AG04449 (cell line): ENCODE data around the gene GFER.

ENCODE experiments used
- CTCF ChIA-PET: fragments of 350-600 bp; formaldehyde crosslinking; extraction: SDS; loops from one replicate; lab custom pipeline; 2021; ENCODE audit warnings: antibody characterized with exemption; lab: Yijun Ruan, JAX
- POLR2A ChIA-PET: fragments of 400-600, 350-600 bp; formaldehyde crosslinking; extraction: SDS; loops from one replicate; lab custom pipeline; 2020; ENCODE audit warnings: antibody characterized with exemption, inconsistent platforms; lab: Yijun Ruan, JAX
- DNase-seq: peaks from one replicate; pipeline ENCODE4 v3.0.0-alpha.2; 2010; ENCODE audit warnings: low read depth, low spot score
- H3K4me3 ChIP-seq: 2 replicates; pipeline ENCODE4 v1.5.1; 2011; ENCODE audit warnings: low read depth, mild to moderate bottlenecking, control low read depth, low read length
- TF ChIP-seq, protein P1 (sequence below): IDR thresholded peaks from one replicate; pipeline ENCODE4 v1.5.1; 2011; ENCODE audit warnings: mild to moderate bottlenecking, moderate library complexity, low read length, control low read depth, inconsistent platforms; ENCODE audit not compliant: insufficient read depth; ENCODE audit errors: missing control alignments

GFER gene

DNA sequence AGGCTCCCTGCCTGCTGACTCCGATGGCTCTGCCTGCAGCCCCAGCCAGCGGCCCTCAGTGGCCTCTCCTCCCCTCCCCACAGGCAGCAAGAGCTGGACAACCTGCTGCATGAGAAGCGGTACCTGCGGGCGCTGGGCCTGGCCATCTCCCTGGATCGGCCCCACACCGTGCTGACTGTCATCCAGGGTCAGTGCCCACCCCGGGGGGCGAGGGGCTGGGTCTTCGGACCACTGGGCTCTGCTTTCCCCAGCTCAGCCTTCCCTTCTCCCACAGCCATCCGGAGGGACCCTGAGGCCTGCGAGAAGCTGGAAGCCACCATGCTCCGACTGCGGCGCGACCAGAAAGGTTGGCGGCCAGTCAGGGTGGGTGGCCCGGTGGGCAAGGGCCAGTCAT, 6.1 kb upstream of the GFER start:
- ChIA-PET POLR2A (interaction anchor here (2.1 kb wide), 1 partner anchor 13 kb away, joined by 11 read pairs; the partner anchor contains the start of gene RPS2), CTCF (interaction anchor here (1.1 to 1.5 kb wide), 2 partner anchors 8 to 26 kb away, joined by 3 to 5 read pairs; no protein-coding TSS in a partner anchor)
- no peak for DNase-seq
- TF ChIP-seq, protein P1, sequence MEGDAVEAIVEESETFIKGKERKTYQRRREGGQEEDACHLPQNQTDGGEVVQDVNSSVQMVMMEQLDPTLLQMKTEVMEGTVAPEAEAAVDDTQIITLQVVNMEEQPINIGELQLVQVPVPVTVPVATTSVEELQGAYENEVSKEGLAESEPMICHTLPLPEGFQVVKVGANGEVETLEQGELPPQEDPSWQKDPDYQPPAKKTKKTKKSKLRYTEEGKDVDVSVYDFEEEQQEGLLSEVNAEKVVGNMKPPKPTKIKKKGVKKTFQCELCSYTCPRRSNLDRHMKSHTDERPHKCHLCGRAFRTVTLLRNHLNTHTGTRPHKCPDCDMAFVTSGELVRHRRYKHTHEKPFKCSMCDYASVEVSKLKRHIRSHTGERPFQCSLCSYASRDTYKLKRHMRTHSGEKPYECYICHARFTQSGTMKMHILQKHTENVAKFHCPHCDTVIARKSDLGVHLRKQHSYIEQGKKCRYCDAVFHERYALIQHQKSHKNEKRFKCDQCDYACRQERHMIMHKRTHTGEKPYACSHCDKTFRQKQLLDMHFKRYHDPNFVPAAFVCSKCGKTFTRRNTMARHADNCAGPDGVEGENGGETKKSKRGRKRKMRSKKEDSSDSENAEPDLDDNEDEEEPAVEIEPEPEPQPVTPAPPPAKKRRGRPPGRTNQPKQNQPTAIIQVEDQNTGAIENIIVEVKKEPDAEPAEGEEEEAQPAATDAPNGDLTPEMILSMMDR, result no peak
- H3K4me3 ChIP-seq, result no peak overlapping the region

DNA sequence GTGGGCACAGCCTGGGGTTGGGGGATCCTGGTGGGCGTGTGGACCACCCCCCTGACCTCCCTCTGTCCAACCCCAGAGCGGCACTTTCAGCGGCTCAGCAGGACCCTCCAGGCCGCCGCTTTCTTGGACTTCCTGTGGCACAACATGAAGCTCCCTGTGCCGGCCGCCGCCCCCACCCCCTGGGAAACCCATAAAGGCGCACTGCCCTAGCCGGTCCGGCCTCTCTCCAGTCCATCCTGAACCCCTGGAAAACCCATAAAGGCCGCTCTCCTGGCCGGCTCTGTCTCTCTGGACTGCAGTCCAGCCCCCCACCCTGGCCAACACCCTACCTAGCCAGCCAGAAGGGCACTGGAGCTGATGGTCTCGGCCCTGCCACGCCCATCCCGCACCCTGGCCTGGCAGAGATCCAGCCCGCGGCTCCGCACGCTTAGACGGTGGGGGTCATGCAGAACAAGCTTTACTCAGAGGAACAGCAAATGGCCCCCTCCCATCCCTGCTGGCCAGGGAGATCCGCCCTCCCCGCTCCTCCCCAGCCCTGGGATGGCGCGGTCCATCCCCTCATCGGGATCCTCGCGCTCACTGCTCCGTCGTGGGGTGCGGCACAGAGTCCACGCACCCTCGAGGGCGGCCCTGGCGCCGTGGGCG, 5.4 kb upstream of the GFER start:
- TF ChIP-seq, protein P1, result no peak
- ChIA-PET CTCF (interaction anchor here (1.1 to 1.5 kb wide), 2 partner anchors 8 to 25 kb away, joined by 3 to 5 read pairs; no protein-coding TSS in a partner anchor), POLR2A (interaction anchor here (2.1 kb wide), 1 partner anchor 13 kb away, joined by 11 read pairs; the partner anchor contains the start of gene RPS2)
- no peak for DNase-seq
- no peak overlapping the region for H3K4me3 ChIP-seq

DNA sequence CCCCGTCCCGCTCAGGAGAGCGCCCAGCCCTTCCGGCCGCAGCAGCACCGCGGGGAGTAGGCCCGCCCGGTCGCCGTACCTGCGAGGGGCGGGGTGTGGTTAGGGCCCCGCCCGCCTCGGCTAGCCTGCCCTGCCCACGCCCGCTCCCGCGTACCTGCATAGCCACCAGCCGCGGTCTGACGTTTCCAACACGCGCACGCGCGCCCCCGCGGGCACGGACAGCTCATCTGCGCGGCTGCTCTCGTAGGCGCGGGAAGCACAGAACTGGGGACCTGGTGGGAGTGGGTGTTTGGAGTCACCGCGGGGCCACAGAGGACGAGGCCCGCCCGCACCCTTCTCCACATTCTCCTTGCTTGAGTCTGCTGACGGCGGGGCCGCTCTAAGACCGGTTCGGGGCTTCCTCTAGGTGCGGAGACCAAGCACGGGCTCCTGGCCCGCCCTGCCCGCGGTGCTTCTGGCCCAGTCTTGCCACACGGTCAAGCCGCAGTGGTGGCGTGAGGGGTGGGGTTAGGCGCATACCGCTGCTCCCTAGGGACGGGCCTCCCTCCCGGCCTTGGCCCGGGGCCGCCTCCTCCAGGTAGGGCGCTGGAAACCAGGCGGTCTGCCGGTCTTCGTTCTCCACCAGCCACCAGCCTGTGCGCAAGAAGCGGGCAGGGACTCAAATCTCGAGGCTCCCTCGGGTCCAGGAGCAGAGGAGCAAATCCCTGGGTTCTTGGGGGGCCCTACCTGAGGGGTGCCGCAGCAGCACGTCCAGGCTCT, 4.5 kb upstream of the GFER start:
- DNase-seq, result no peak
- ChIA-PET CTCF (interaction anchor here (1.5 kb wide), 1 partner anchor 7 kb away, joined by 3 read pairs; no protein-coding TSS in a partner anchor), POLR2A (interaction anchor here (3.5 kb wide), 1 partner anchor 15 kb away, joined by 23 read pairs; the partner anchor contains the start of gene RPS2)
- no peak overlapping the region for H3K4me3 ChIP-seq
- TF ChIP-seq, protein P1, result no peak

DNA sequence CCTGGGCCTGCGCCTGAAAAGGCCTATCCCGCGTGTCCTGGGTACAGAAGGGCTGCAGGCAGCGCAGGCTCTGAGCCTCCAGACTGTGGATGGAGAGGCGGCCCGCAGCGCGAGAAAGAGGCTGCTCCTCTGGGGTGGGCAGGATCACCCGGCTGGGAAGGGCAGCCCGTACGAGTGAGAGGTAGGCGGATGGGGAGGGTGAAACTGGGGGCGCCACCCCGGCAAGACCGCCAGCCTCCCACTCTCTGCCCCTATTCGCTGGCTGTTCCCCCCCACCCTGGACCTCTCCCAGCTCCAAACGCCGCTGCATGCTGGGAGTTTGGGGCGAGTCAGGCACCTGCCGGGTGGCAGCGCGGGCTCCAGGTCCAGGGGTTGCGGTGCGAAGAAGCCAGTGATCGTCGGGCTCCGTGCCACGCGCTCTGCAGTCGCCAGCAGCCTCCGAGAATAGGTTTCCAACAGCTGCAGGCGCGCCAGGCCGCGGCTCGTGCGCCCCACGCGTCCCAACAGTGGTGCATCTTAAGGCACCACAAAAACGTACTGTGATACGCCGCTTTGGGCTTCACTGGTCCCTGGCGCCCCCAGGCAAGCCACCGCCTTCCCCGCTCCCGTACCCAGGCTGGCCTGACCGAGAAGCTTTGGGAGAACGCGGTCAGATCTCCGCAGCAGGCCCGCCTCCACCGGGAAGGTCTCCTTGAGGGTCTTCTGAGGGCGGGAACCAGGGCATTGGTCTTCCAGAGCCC, 3.8 kb upstream of the GFER start:
- H3K4me3 ChIP-seq, result no peak overlapping the region
- ChIA-PET POLR2A (interaction anchor here (1.4 to 3.5 kb wide), 2 partner anchors 15 to 60 kb away, joined by 4 to 23 read pairs; partner anchors contain the start of gene RPS2), CTCF (interaction anchor here (0.6 to 16.4 kb wide), 3 partner anchors 9 to 117 kb away, joined by 3 to 163 read pairs (median 5); partner anchors contain the start of gene TBL3)
- no peak for DNase-seq
- TF ChIP-seq, protein P1, result no peak

DNA sequence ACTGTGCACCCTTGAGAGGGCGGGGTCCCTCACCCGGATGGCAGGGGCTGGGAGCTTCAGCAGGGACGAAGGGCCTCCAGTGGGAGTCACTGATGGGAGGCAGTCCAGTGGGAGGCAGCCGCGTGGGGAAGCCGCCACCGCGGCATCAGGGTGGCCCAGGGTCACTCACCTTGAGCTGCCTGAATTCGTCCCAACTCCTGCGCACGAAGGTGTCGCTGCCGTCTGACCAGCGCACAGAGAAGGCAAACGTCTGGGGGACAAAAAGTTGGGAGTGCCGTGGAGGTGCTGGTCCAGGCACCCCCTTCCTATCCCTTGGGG, 3.3 kb upstream of the GFER start:
- TF ChIP-seq, protein P1, result no peak
- no peak for DNase-seq
- ChIA-PET POLR2A (interaction anchor here (1.4 to 3.5 kb wide), 3 partner anchors 16 to 175 kb away, joined by 4 to 23 read pairs (median 9); partner anchors contain the start of genes RPS2 and TRAF7), CTCF (interaction anchor here (0.6 to 16.4 kb wide), 5 partner anchors 9 to 160 kb away, joined by 3 to 163 read pairs (median 5); partner anchors contain the start of gene TBL3)
- H3K4me3 ChIP-seq, result no peak overlapping the region
